GM12874 (cell line): ENCODE results near the gene CFLAR.

Source experiments
- CTCF ChIP-seq: IDR thresholded peaks from 2 replicates; pipeline ENCODE4 v1.5.1; 2011; ENCODE audit warnings: low read depth, mild to moderate bottlenecking, control low read depth, low read length, moderate library complexity; ENCODE audit not compliant: insufficient read depth

The CFLAR gene

GRCh38 chr2:201111096-201111495, 4.9 kb upstream of the CFLAR start:
- no peak for TF ChIP-seq CTCF

- no peak for TF ChIP-seq CTCF
Observed at GRCh38 chr2:201114350-201114749, 1.6 kb upstream of the CFLAR start.

GRCh38 chr2:201114846-201115245, 1.1 kb upstream of the CFLAR start:
- TF ChIP-seq CTCF, result no peak

GRCh38 chr2:201116959-201117734, 1.2 kb downstream of the CFLAR start:
- peak; percentile 26; the same call in 1 of the 2 replicates for TF ChIP-seq CTCF

GRCh38 chr2:201118121-201118960, 2.4 kb downstream of the CFLAR start:
- TF ChIP-seq CTCF, result peak; percentile 31

- no peak for TF ChIP-seq CTCF
Observed at GRCh38 chr2:201118961-201119854, 3.2 kb downstream of the CFLAR start.

GRCh38 chr2:201122276-201122675, 6.3 kb downstream of the CFLAR start:
- no peak for TF ChIP-seq CTCF
